Spleen (tissue), 7 donors: ENCODE measurements around the gene TPX2.

ENCODE experiments used
- CTCF ChIP-seq, 11 experiments: fragments of 200-600 bp in 7 of 11; fragments of 450-650 bp in 4 of 11; sonication (generic) in 4 of 11; IDR thresholded peaks in 8 of 11; conservative IDR thresholded peaks in 3 of 11; 1 replicate in 7 of 11; 2 replicates in 4 of 11; pipeline versions ENCODE4 v1.4.0 to v1.8.0; 2016 to 2021; ENCODE audit warnings: antibody characterized with exemption in 11 of 11, inconsistent platforms in 4 of 11, mild to moderate bottlenecking in 1 of 11
- POLR2A ChIP-seq, 3 donors: fragments of 450-650 bp; IDR thresholded peaks; one replicate each; pipeline ENCODE4 v1.5.1; 2017; ENCODE audit warnings: antibody characterized with exemption in 3 of 3, mild to moderate bottlenecking in 1 of 3
- POLR2AphosphoS5 ChIP-seq, 3 donors: sonication (generic); formaldehyde crosslinking; IDR thresholded peaks; one replicate each; pipeline ENCODE4 v1.5.1; 2017; ENCODE audit warnings: antibody characterized with exemption in 3 of 3
- donor health status: DM: no; HTN: no; CAD: no; lungs with moderate emphysema.
- donor health status: DM: no; HTN: no; CAD: no.
- donor health status: DM: no; HTN: no; CAD: no.

GRCh38 chr20:31710423-31711108, 28.5 kb upstream of the TPX2 start:
- TF ChIP-seq CTCF (IDR thresholded peaks at IDR 0.05 in 8 of 11, conservative IDR thresholded peaks at IDR 0.05 in 3 of 11) (no peak), POLR2A (IDR thresholded peaks at IDR 0.05) (no peak), POLR2AphosphoS5 (IDR thresholded peaks at IDR 0.05) (no peak)
